Right kidney (tissue), 1 donor: ENCODE results near the gene PARD6B.
"Not testable (repeated sequence)": the region's sequence is repeated elsewhere in the genome, so short reads cannot be mapped to it uniquely, and the experiment has no call there.

Experiments used
- DNase-seq: peaks from one replicate; pipeline ENCODE4 v3.0.0-alpha.2; 2016

PARD6B gene

GRCh38 chr20:50772420-50773185 lies 41.2 kb downstream of the PARD6B start:
- DNase-seq, result no peak

- no peak for DNase-seq
Observed at GRCh38 chr20:50774515-50774914, 43.1 kb downstream of the PARD6B start.

- no peak for DNase-seq
Observed at GRCh38 chr20:50776122-50776817, 44.9 kb downstream of the PARD6B start.

- no peak for DNase-seq
Observed at GRCh38 chr20:50777373-50777772, 46.0 kb downstream of the PARD6B start.

- DNase-seq, result not testable (repeated sequence)
Observed at GRCh38 chr20:50778994-50779393, 47.6 kb downstream of the PARD6B start.

- no peak for DNase-seq
Observed at GRCh38 chr20:50783390-50783789, 52.0 kb downstream of the PARD6B start.

GRCh38 chr20:50783903-50784302 lies 52.5 kb downstream of the PARD6B start:
- no peak for DNase-seq

- DNase-seq, result no peak
Observed at GRCh38 chr20:50784464-50784863, 53.1 kb downstream of the PARD6B start.

GRCh38 chr20:50786703-50787102 lies 55.3 kb downstream of the PARD6B start:
- DNase-seq, result no peak

GRCh38 chr20:50787181-50787580 lies 55.8 kb downstream of the PARD6B start:
- DNase-seq, result no peak

- no peak for DNase-seq
Observed at GRCh38 chr20:50788045-50788991, 56.9 kb downstream of the PARD6B start.

- DNase-seq, result no peak
Observed at GRCh38 chr20:50789968-50790650, 58.7 kb downstream of the PARD6B start.

GRCh38 chr20:50790651-50791277 lies 59.4 kb downstream of the PARD6B start:
- peak; percentile 89 for DNase-seq

- no peak for DNase-seq
Observed at GRCh38 chr20:50792708-50793574, 61.6 kb downstream of the PARD6B start.

GRCh38 chr20:50793575-50794016 lies 62.2 kb downstream of the PARD6B start:
- DNase-seq, result not testable (repeated sequence)

GRCh38 chr20:50794181-50794845 lies 62.9 kb downstream of the PARD6B start:
- peak; percentile 85 for DNase-seq

GRCh38 chr20:50794846-50795634 lies 63.7 kb downstream of the PARD6B start, which contains the start of gene BCAS4:
Gene BCAS4, plus strand, starts transcription at chr20:50795061. Its CDS starts 23 bp downstream, at chr20:50795084.
- DNase-seq, result peak; percentile 85

- DNase-seq, result no peak
Observed at GRCh38 chr20:50797142-50797541, 65.8 kb downstream of the PARD6B start.

GRCh38 chr20:50798650-50799049 lies 67.3 kb downstream of the PARD6B start:
- DNase-seq, result no peak
